Lung (tissue), 12 donors: ENCODE measurements around the gene UBXN4. TPM values are rescaled to one million over a fixed set of nuclear protein-coding genes. Genes with fewer than 3 reads are reported as not detected.
"Not testable (repeated sequence)": the region's sequence is repeated elsewhere in the genome, so short reads cannot be mapped to it uniquely, and the experiment has no call there.

Experiments
- ATAC-seq: fragments of 200-7000 bp; cut with Tn5 transposase; one replicate; pipeline ENCODE4 v1.9.1; 2020; ENCODE audit warnings: moderate number of reproducible peaks; ENCODE audit not compliant: insufficient read depth, low FRiP score
- DNase-seq, 3 donors: peaks; one replicate each; pipeline ENCODE4 v3.0.0-alpha.2; 2013 to 2017
- H3K27ac ChIP-seq, 2 donors: one replicate each; pipeline ENCODE4 v1.5.1; 2013; ENCODE audit warnings: mild to moderate bottlenecking in 2 of 2, moderate library complexity in 2 of 2, control low read depth in 1 of 2, inconsistent platforms in 1 of 2, low read depth in 1 of 2, low read length in 1 of 2
- H3K27me3 ChIP-seq, 3 donors: one replicate each; pipeline ENCODE4 v1.5.1; 2013; ENCODE audit warnings: low read length in 2 of 3; ENCODE audit not compliant: control insufficient read depth in 3 of 3, insufficient read depth in 3 of 3
- H3K36me3 ChIP-seq, 4 donors: one replicate each; pipeline ENCODE4 v1.5.1; 2013; ENCODE audit warnings: low read length in 4 of 4, mild to moderate bottlenecking in 1 of 4, moderate library complexity in 1 of 4; ENCODE audit not compliant: control insufficient read depth in 4 of 4, insufficient read depth in 4 of 4
- H3K4me1 ChIP-seq, 5 donors: one replicate each; pipeline ENCODE4 v1.5.1; 2013; ENCODE audit warnings: low read length in 5 of 5, mild to moderate bottlenecking in 2 of 5, moderate library complexity in 1 of 5; ENCODE audit not compliant: control insufficient read depth in 5 of 5, insufficient read depth in 5 of 5
- H3K4me3 ChIP-seq: one replicate; pipeline ENCODE4 v1.5.1; 2013; ENCODE audit warnings: mild to moderate bottlenecking, control low read depth, moderate library complexity
- H3K9ac ChIP-seq, 2 donors: one replicate each; pipeline ENCODE4 v1.5.1; 2013; ENCODE audit warnings: low read length in 2 of 2, control low read depth in 1 of 2; ENCODE audit not compliant: insufficient read depth in 1 of 2
- H3K9me3 ChIP-seq, 4 donors: one replicate each; pipeline ENCODE4 v1.5.1; 2013; ENCODE audit warnings: low read length in 3 of 4, mild to moderate bottlenecking in 1 of 4, moderate library complexity in 1 of 4; ENCODE audit not compliant: control insufficient read depth in 4 of 4, insufficient read depth in 3 of 4
- CTCF ChIP-seq: IDR thresholded peaks from 2 replicates; pipeline ENCODE4 v1.5.1; 2012; ENCODE audit warnings: mild to moderate bottlenecking; ENCODE audit errors: control extremely low read depth, extremely low read depth
- WGBS, 2 donors: extraction: QIAGEN DNeasy Blood & Tissue Kit; methylation state at CpG; one replicate each; pipeline ENCODE4 v1.1.7; 2013; 5-methylcytosine and 5-hydroxymethylcytosine counted together
- polyA plus RNA-seq, 2 donors: library from polyadenylated mRNA; stranded (reverse); fragments of 200-250 nt; gene quantifications; one replicate each; pipeline ENCODE4 v1.2.1, GENCODE V29; 2013
- total RNA-seq, 2 donors: library from RNA; depleted of rRNA in 1 of 2; stranded (reverse); fragments of >200 nt in 1 of 2; gene quantifications; one replicate each; pipeline ENCODE4 v1.2.1, GENCODE V29; 2014 to 2021
- donor health status: control.
- donor health status: control.
- donor health status: Bipolar disorder and iron deficiency.
- donor health status: healthy.
- donor health status: DM: yes; HTN: yes; CAD: no.

The UBXN4 gene
- total and polyA plus RNA-seq, 4 donors, result 39.7 to 121 (median 65.9) TPM

- WGBS, 2 donors, result 89 to 97% methylated on average over 2 of the region's 2 CpGs
- ATAC-seq (no peak), DNase-seq (no peak)
- no peak overlapping the region for H3K9ac ChIP-seq
- H3K4me3 ChIP-seq, result no peak overlapping the region
- H3K9me3 ChIP-seq, result no peaks in the 10 kb centered on the region
- no peaks in the 10 kb centered on the region for H3K4me1 ChIP-seq
- no peaks in the 10 kb centered on the region for H3K36me3 ChIP-seq
- no peaks in the 10 kb centered on the region for H3K27me3 ChIP-seq
- TF ChIP-seq CTCF, result no peak
- H3K27ac ChIP-seq, result no peak overlapping the region
Observed at GRCh38 chr2:135701442-135701841, 40.2 kb upstream of the UBXN4 start.

GRCh38 chr2:135703300-135703699, 38.4 kb upstream of the UBXN4 start:
- H3K4me1 ChIP-seq, result no peaks in the 10 kb centered on the region
- no peak for DNase-seq
- no peak for TF ChIP-seq CTCF
- H3K36me3 ChIP-seq, result no peaks in the 10 kb centered on the region
- H3K9ac ChIP-seq, result no peak overlapping the region
- 69 to 87% methylated on average over 1 of the region's 1 CpG for WGBS, 2 donors
- no peaks in the 10 kb centered on the region for H3K27me3 ChIP-seq
- no peaks in the 10 kb centered on the region for H3K9me3 ChIP-seq
- ATAC-seq, result no peak
- H3K4me3 ChIP-seq, result no peak overlapping the region
- no peak overlapping the region for H3K27ac ChIP-seq

GRCh38 chr2:135704075-135704474, 37.6 kb upstream of the UBXN4 start:
- not testable (repeated sequence) for H3K27ac ChIP-seq, DNase-seq, H3K4me1 ChIP-seq, H3K27me3 ChIP-seq, H3K4me3 ChIP-seq, H3K9ac ChIP-seq, H3K36me3 ChIP-seq, H3K9me3 ChIP-seq, ATAC-seq
- 93 to 95% methylated on average over 5 of the region's 5 CpGs for WGBS, 2 donors

GRCh38 chr2:135708159-135708558, 33.5 kb upstream of the UBXN4 start:
- ATAC-seq (no peak), DNase-seq (no peak)
- Histone ChIP-seq H3K36me3 (peaks cover 0 to 5% (median 0%) of the 10 kb centered on the region in 4 donors), H3K4me1 (no peaks in the 10 kb centered on the region), H3K27ac (no peak overlapping the region), H3K27me3 (no peaks in the 10 kb centered on the region), H3K9me3 (no peaks in the 10 kb centered on the region), H3K9ac (no peak overlapping the region), H3K4me3 (no peak overlapping the region)
- no peak for TF ChIP-seq CTCF
- 89 to 91% methylated on average over 4 of the region's 4 CpGs for WGBS, 2 donors
